NCI-H2196 (cell line): ENCODE results near the gene DNM3.

ENCODE experiments used
- DNase-seq: peaks from one replicate; lab custom pipeline; 2025; ENCODE audit not compliant: unreplicated experiment; lab: John Stamatoyannopoulos, UW

DNM3 gene

DNA sequence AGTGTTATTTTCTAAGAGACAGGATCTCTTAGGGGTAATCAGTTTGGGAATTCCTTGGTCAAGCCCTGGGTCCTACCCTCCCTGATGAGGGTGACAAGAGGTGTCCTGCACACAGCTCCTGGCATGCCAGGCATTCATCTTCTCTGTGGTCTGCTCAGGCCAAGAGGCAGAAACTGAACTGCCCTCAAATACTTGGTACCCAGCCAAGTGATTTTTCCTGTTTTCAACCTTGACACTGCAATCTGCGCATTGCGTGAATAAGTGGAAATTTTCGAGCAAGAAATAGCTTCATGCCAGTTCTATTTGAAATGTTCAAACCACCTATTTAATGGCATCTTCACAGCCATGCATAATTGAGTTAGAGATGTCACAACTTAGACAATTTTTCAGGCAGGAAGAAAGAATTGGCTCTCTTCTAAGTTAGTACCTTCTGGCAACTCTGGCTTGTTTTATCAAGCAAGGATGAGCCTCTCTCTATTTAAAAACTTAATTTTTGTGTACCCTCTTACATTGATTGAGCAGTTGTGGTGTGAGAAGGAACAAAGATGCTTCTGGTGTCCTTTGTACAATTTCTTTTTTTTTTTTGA lies 27.0 kb downstream of the DNM3 start:
- peak; percentile 1 for DNase-seq

DNA sequence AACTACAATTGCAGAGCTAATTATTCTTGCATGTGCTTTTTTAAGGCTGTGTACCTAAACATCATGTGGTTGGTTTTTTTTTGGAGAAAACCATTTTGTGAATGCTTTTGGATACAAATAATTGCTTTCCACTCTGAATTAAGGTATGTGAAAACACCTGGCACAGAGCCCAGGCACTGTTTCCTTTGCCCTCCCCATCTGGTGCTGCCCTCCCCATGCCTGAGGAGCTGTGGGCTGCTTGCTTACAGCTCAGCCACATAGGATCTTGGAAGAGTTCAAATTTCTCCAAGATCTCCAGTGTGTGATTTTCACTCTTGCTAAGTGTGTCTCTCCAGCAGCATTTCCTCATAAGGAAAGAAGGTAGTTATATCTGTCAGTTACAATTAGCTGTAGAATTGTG lies 27.8 kb downstream of the DNM3 start:
- DNase-seq: no peak

DNA sequence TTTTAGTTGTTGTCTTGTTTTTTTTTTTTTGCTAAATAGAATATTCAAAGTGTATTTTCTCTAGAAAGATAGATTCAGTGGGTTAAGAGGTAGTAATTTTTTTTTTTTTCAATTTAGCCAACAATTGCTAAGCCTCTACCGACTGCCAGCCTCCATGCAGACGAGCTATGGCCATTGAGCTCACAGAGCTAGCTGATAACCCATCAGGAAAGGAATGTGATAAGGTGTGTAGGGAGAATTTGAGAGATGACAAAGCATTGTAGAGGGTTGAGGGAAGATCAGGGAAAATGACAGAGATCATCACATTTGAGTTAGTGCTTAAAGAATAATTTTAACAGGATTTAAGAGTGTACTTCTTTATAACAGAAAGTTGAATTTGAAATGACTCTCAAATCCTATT lies 30.6 kb downstream of the DNM3 start:
- DNase-seq: no peak

DNA sequence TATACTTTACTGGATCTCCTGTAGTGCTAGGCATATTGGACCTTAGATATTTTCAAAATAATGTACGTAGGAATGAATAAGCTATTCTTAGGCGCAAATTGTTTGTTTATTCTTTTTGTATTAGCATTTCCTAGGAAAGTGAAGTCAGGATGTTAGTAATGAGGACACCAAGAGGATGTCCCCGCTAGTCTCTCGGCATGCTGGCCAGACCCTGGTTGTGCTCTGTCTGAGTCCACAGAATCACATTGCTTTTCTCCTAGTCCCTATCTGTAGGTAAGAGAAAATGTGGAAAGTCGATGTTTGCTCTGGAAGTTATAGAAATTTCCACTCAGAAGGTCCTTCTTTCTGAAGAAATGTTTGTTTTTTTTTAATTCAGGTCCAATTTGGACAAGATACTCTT lies 31.1 kb downstream of the DNM3 start:
- DNase-seq: no peak

DNA sequence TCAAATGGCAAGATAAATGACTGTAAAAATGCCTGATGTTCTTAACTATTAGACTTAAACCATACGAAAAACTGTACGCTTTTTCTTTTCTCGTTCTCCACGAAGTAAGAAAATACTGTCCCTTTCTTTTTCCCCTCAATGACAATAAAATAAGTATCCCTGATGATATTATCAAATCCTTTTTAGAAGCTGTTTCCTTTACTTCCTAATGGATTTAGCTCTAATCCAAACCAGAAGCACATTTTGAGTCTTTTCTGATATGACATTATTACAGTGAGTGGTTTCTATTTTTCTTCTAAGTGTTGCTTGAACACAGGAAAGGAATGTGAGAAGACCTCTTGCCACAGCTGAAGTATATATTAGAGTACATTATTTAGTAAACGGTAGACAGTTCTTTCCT lies 32.4 kb downstream of the DNM3 start:
- no peak for DNase-seq

DNA sequence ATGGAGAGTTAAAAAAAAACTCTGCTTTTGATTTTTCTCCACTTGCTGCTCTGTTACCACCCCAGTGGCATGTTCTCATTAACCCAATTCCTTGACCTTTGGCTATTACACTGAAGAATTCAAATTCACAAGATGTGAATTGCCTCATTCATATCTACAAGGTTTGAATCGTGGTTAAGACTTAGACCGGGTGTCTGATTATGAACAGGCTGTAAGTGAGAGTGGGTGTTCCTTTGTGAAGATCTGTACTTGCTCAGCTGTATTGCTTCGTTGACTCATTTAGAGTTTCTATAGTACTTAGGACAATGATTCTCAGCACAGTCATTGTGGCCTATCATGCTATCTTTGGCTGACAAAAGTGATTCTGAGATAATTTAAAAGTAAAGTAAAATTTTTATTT lies 36.4 kb downstream of the DNM3 start:
- DNase-seq: no peak

DNA sequence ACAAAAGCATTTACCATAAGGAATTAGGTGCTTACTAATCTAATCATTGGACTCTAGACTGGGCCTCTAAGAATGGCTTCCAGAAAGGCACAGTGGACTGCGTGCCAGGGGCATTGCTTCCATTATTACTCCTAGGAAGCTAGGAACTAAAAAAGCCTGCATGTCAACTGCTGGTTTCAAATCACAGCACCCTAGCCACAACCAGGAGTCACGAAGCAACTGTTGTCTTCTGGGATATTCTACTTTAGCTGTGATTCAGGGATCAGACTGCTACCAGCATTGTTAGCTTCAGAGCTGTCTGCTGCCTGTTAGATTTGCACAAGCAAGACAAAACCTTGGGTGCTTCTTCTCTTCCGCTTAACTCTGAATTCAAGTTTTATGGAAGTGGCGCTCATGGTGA lies 38.3 kb downstream of the DNM3 start:
- no peak for DNase-seq

DNA sequence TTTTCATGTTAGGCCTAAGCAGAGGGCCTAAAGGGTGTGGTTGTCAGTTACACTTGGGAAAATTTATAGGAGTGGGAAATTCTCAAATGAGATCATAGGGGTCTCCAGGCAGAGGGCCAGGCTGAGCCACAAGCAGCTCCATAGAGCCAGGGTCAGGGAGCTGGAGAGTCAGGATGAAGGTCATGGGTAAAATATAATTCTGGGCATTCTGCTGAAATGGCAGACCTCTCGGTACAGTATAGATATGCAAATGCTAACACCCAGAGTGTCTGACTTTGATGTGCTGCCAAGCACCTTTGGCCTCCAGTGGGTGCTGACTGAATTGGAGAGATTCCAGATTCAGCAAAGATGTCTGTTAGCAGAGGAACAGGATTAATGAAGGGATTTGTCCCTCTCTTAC lies 40.1 kb downstream of the DNM3 start:
- DNase-seq: no peak

DNA sequence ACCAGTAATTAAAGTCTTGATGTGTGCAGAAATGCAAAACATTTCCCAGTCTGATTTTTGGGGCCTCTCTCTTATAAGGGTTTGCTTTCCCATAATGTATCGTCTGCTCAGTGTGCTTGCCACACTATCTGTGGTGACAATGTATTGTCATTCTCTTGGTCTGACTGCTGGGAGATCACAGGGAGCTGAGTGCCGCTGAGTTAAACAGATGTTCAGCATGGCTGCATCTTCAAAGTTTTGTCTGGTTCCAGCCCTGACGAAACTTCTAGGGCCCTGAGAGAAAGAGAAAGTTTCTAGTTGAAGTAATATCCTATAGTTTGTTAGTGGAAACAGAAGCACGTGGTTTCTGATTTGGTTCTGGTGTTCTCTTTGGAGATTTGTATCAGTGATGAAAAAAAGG lies 42.6 kb downstream of the DNM3 start:
- DNase-seq: no peak

DNA sequence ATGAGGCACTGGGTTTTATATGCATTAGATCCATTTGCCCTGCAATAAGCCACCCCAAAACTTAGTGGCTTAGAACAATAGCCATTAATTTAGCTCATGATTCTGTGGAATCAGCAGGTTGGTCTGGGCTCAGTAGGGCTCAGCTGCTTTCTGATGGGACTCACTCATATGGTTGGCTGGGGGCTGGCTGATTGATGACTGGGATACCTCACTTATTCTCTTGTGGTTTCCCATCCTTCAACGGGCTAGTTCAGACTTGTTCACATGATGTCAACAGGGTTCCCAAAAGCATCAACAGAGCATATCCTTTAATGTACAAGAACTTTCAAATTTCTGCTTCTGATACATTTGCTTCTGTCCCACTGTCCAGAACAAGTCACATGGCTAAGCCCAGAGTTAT lies 43.2 kb downstream of the DNM3 start:
- no peak for DNase-seq

DNA sequence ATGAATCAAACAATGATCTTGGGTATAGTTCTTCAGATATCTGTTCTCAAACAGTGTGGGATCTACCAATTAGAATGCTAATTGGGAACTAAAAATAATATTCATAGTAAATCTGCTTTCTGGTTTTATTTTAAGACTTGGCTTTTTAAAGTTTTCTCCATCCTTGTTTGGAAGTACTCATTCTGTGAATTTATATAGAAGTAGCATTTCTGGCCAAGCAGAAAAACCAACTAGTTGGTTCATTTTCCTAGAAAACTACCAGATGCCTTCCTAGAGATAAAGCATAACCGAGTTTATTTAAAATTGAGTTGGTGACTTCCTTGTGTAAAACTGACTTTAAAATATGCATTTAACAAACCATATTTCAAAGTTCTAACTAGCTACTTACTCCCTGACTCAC lies 48.8 kb downstream of the DNM3 start:
- no peak for DNase-seq

DNA sequence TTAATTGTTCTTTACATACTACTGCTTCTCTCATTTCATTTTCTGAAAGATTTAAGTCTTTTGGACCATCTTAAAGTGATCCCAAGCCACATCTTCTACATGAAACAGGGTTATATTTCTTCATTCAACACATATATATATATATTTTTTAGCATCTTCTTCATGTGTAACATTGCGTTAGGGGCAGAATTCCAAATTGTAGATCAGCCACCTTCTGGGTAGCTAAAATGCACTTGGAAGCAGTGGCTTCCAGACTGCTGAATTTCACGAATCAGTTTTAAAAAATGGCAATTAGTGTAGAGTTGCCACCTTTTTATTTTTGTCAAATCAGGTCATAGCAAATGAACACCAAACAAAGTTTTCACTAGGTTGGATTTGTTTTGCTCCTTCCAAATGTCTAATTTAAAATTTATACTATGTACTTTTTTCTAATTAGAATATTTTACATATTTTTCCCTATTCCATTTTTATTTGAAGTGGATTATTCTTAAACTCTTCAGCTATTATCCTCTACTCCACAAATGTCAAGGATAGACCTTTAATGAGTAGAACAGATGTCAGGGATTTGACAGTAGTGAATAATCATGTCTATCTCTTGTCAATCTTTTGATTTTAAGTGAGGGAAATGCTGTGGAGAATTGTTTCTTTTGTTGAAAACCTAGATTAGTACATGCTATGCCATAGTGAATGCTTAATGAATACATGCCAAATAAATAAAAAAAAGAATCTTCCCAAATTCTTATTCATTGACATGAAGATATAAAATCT lies 55.8 kb downstream of the DNM3 start:
- DNase-seq: no peak

DNA sequence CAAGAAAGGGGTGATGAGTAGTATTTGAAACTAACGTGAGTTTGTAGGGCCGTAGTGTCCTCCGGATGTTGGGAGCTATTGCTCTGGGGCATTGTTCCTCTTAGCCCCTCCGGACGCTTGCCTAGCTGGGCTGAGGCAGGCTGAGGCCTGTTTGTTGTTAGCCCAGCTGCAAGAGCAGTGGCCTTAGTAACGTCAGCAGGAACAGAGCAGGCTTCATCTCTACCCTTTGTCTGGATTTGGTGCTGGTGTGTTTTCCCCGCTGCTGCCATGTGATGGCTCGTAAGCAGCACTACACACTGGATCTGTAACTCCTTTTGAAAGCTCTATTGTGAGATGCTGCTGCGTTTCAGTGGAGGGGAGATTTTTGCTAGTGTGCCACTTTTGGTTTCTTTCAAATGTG lies 57.6 kb downstream of the DNM3 start:
- no peak for DNase-seq

DNA sequence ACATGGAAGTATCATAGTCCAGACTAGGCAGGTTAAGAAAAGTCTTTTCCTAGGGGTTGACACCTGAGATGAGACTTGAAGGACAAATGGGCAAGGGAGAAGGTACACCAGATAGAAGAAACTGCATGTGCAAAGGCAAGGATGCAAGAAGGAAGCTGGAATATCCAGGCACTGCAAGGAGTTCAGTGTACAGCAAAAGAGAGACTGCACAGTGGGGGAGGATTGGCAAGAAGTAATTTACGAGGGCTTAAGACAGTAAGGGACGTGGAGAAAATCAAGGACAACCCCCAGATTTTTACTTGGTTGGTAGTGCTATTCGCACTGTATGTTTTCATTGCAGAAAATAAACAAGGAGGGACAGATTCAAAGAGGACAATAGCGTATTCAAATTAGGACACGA lies 58.5 kb downstream of the DNM3 start:
- DNase-seq: no peak

DNA sequence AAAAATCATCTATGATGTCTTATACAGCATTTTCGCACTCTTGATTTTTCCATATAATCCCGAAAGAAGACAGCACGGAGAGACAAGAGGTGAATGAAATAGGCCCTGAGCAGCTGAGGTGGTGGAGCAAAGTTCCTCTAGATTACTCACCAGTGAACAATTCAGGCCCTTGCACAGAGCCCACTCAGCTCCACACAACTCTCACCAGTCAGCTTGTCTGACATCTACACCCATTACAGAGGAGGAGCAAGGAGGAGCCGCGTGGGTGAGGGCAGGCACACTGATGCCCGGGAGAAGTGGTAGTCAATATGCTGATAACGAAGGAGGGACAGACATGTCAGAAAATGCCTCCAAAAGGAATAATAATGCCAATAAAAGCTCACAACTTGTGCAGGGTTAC lies 59.9 kb downstream of the DNM3 start:
- no peak for DNase-seq

DNA sequence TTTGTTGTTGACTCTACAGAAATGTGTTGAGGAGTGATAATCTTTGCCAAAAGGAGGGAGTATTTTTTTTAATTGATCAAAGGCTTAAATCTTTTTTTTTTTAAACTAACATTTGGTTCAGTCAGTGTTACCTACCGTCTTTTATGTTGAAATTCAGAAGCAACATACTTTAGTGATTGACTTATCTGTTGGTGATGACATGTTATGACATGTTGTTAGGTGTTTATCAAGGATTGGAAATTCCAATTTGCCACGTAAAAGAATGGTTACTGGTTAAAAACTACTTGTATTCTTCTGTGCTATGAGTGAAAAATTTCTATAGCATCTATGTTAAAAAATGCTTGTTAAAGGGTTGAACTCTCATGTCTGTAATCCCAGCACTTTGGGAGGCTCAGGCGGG lies 61.2 kb downstream of the DNM3 start:
- no peak for DNase-seq

DNA sequence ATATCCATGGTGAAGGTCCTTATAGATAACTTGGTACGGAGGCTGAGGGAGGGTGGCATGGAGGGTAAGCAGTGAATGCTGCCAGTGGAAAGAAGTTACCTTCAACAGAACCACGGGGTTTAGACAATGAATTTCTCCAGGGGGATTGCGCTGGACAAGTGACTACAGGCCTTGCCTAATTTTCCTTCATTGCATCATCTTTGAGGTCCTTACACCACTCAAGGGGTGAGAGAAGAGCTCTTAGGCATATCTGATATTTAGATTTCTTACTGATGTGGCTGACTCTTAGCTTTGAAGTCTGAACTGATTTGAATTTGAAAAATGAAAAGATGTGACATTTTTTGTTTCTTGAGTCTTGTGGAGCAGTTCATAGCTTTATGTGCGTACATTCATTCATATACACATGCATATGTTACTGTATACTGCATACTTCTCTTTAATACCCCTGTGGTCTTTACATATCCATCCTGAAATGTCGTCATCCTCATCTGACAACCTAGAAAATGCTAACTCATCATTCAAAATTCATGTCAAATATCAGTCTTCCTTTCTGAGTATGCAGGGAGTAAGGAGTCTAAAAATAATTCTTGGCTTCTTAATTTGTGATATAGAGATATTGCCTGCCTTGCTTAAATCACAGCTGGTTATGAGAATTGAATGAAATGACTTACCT lies 63.6 kb downstream of the DNM3 start:
- no peak for DNase-seq

DNA sequence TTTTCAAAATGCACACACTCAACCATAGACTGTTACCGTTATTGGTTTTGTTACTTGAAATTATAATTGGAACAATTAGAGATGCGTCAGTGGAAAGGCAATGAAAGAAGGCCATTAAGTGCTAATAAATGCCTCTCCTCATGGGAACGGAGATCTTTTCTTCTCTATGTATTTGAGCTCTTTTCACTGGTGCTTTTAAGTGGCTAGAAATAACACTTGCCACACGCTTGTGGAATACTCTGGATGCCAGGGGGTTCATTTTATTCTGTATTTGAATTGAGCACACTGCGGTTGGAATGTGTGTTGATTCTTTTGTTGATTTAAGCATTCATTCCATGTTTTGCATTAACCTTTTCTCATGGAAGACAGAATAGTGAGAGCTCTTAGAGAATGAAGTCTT lies 68.4 kb downstream of the DNM3 start:
- no peak for DNase-seq

DNA sequence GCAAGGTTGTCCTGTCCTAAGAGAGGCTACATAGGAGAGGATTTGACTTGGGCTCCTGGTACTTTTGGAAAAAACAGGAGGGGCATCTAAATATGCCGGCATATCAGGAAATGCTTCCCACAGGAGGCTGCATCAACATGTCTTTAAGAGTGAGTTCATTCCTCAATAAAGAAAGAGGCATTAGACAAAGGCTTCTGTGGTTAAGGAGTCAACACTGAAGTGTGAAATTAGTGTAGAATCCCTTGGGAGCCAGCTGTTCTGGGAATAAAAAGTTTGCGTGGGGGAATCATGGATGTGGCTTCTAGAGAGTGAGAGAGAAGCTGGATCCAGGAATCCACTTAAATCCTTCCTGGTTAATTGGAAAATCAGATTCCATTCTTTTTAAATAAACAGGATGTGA lies 69.5 kb downstream of the DNM3 start:
- no peak for DNase-seq

DNA sequence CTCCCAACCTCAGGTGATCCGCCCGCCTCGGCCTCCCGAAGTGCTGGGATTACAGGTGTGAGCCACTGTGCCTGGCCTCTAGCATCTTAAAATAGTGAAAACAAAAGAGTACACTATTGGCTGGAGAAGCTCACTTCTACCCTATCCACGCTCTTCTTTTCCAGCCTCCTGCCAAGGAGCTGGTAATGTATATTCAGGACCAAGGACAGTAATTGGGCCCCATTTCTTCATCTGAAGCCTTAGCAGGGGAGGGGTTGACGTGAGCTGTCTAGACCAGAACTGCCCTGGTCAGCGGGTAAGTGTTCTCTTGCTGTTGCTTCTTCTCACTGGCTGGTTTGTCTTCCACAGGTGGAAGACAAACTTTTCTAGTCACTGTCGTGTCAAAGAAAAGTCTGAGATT lies 70.2 kb downstream of the DNM3 start:
- DNase-seq: no peak

DNA sequence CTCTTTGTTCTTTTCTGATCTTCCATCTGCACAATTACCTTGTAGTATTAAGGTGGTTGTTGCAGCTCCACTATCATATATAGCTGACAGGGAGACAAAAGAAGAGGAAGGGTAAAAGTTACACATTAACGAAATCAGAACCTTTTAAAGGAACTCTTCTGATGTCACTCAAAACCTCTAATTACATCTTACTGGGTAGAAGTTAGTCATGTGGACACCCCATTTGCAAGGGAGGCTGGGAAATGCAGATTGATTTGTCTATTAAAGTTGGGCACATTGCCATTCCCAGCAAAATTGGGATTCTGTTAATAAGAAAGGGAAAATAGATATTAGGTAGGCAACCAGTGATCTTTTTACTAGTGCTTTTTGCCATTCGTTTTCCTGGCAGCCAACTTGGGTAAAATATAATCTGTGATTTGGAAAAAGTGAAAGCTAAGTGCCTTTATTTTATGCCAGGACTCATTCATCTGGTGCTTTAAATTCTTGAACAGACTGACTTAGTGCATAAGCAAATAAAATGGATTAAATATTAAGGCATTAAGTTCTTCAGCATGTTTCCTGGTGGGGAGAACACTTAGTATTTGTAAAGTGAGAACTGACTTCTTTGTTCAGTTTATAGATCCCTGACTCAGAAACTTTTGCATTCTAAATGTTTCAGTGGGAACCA lies 71.3 kb downstream of the DNM3 start:
- DNase-seq: no peak

DNA sequence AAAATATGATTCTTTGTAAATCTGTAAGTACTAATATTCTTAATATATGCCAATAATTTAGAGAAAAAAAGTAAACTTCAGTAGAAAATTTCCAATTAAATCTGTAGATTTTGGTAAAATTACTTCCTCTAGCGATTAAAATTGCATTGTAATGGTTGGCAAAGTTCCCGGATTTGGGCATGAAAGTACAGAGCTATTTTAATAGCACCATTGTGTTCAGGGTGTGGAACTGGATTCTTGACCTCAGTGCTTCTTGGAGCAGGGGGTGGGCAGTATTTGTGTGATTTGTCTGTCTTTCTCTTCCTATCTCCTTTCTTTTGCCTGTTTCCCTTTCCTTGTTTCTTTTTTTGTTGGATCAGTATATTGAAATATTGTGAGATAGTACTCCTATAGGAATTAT lies 72.1 kb downstream of the DNM3 start:
- no peak for DNase-seq
